GM23338 (cell line): Measurements from ENCODE around the gene EMILIN3.

Source experiments
- CREB1 ChIP-seq: fragments of 250-450 bp; sonication (Bioruptor Pico); IDR thresholded peaks from 2 replicates; pipeline ENCODE4 v1.5.0; 2020; ENCODE audit warnings: low read depth, mild to moderate bottlenecking, moderate library complexity
- CTCF ChIP-seq, 2 experiments: fragments of 200-600 bp in 1 of 2; sonication (generic) in 1 of 2; conservative IDR thresholded peaks; 2 replicates each; pipeline versions ENCODE4 v1.5.1 to v1.6.1; 2016 to 2017; ENCODE audit warnings: antibody characterized with exemption in 2 of 2, low read depth in 2 of 2, mild to moderate bottlenecking in 2 of 2, moderate library complexity in 1 of 2
- EZH2 ChIP-seq: fragments of 200-600 bp; sonication (generic); IDR thresholded peaks from one replicate; pipeline ENCODE4 v1.8.0; 2017; ENCODE audit warnings: antibody characterized with exemption, mild to moderate bottlenecking, low read depth; ENCODE audit not compliant: unreplicated experiment
- EZH2phosphoT487 ChIP-seq: fragments of 200-600 bp; sonication (generic); IDR thresholded peaks from one replicate; pipeline ENCODE4 v1.8.1; 2018; ENCODE audit warnings: antibody characterized with exemption; ENCODE audit not compliant: unreplicated experiment
- JUNB ChIP-seq: IDR thresholded peaks from one replicate; pipeline ENCODE4 v1.6.1; 2016; ENCODE audit warnings: antibody characterized with exemption; ENCODE audit not compliant: unreplicated experiment
- NANOG ChIP-seq: IDR thresholded peaks from 2 replicates; pipeline ENCODE4 v1.6.1; 2016; ENCODE audit warnings: antibody characterized with exemption, borderline replicate concordance
- POLR2AphosphoS5 ChIP-seq: IDR thresholded peaks from 2 replicates; pipeline ENCODE4 v1.6.1; 2016; ENCODE audit warnings: antibody characterized with exemption, low read depth
- REST ChIP-seq: IDR thresholded peaks from one replicate; pipeline ENCODE4 v1.6.1; 2018; ENCODE audit warnings: antibody characterized with exemption; ENCODE audit not compliant: unreplicated experiment
- STAT1 ChIP-seq: IDR thresholded peaks from one replicate; pipeline ENCODE4 v1.6.1; 2016; ENCODE audit warnings: antibody characterized with exemption; ENCODE audit not compliant: unreplicated experiment
- ZNF331 ChIP-seq: fragments of 250-450 bp; sonication (Bioruptor Pico); IDR thresholded peaks from 2 replicates; pipeline ENCODE4 v1.5.0; 2020; ENCODE audit warnings: low read depth, mild to moderate bottlenecking, moderate library complexity
- TF ChIP-seq, protein P1 (sequence below): fragments of 250-450 bp; sonication (Bioruptor Pico); IDR thresholded peaks from 2 replicates; pipeline ENCODE4 v1.5.0; 2020; ENCODE audit warnings: mild to moderate bottlenecking, moderate library complexity
- TF ChIP-seq, protein P2 (sequence below): IDR thresholded peaks from 2 replicates; pipeline ENCODE4 v1.6.1; 2016; ENCODE audit warnings: antibody characterized with exemption

DNA sequence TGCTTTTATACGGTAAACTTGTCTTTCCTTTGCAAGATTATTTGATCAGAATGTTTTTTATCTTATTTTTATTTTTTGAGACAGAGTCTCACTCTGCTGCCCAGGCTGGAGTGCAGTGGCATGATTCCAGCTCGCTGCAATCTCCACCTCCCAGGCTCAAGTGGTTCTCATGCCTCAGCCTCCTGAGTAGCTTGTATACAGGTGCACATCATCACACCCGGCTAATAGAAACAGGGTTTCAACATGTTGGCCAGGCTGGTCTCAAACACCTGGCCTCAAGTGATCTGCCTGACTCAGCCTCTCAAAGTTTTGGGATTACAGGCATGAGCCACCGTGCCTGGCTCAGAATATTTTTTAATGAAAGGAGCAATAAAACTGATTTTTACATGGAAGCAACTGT lies 34.9 kb downstream of the EMILIN3 start:
- TF ChIP-seq CTCF (conservative IDR thresholded peaks at IDR 0.05; ENCODE audit: low read depth in 2 of 2) (no peak), POLR2AphosphoS5 (no peak), EZH2 (no peak), EZH2phosphoT487 (no peak), REST (no peak), CREB1 (CRISPR knock-in tag) (no peak), NANOG (no peak), JUNB (no peak), ZNF331 (no peak), STAT1 (no peak)
- TF ChIP-seq, protein P1, sequence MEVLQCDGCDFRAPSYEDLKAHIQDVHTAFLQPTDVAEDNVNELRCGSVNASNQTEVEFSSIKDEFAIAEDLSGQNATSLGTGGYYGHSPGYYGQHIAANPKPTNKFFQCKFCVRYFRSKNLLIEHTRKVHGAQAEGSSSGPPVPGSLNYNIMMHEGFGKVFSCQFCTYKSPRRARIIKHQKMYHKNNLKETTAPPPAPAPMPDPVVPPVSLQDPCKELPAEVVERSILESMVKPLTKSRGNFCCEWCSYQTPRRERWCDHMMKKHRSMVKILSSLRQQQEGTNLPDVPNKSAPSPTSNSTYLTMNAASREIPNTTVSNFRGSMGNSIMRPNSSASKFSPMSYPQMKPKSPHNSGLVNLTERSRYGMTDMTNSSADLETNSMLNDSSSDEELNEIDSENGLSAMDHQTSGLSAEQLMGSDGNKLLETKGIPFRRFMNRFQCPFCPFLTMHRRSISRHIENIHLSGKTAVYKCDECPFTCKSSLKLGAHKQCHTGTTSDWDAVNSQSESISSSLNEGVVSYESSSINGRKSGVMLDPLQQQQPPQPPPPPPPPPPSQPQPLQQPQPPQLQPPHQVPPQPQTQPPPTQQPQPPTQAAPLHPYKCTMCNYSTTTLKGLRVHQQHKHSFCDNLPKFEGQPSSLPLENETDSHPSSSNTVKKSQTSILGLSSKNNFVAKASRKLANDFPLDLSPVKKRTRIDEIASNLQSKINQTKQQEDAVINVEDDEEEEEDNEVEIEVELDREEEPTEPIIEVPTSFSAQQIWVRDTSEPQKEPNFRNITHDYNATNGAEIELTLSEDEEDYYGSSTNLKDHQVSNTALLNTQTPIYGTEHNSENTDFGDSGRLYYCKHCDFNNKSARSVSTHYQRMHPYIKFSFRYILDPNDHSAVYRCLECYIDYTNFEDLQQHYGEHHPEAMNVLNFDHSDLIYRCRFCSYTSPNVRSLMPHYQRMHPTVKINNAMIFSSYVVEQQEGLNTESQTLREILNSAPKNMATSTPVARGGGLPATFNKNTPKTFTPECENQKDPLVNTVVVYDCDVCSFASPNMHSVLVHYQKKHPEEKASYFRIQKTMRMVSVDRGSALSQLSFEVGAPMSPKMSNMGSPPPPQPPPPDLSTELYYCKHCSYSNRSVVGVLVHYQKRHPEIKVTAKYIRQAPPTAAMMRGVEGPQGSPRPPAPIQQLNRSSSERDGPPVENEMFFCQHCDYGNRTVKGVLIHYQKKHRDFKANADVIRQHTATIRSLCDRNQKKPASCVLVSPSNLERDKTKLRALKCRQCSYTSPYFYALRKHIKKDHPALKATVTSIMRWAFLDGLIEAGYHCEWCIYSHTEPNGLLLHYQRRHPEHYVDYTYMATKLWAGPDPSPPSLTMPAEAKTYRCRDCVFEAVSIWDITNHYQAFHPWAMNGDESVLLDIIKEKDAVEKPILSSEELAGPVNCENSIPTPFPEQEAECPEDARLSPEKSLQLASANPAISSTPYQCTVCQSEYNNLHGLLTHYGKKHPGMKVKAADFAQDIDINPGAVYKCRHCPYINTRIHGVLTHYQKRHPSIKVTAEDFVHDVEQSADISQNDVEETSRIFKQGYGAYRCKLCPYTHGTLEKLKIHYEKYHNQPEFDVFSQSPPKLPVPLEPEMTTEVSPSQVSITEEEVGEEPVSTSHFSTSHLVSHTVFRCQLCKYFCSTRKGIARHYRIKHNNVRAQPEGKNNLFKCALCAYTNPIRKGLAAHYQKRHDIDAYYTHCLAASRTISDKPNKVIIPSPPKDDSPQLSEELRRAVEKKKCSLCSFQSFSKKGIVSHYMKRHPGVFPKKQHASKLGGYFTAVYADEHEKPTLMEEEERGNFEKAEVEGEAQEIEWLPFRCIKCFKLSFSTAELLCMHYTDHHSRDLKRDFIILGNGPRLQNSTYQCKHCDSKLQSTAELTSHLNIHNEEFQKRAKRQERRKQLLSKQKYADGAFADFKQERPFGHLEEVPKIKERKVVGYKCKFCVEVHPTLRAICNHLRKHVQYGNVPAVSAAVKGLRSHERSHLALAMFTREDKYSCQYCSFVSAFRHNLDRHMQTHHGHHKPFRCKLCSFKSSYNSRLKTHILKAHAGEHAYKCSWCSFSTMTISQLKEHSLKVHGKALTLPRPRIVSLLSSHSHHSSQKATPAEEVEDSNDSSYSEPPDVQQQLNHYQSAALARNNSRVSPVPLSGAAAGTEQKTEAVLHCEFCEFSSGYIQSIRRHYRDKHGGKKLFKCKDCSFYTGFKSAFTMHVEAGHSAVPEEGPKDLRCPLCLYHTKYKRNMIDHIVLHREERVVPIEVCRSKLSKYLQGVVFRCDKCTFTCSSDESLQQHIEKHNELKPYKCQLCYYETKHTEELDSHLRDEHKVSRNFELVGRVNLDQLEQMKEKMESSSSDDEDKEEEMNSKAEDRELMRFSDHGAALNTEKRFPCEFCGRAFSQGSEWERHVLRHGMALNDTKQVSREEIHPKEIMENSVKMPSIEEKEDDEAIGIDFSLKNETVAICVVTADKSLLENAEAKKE (CRISPR knock-in tag): no peak
- TF ChIP-seq, protein P2, sequence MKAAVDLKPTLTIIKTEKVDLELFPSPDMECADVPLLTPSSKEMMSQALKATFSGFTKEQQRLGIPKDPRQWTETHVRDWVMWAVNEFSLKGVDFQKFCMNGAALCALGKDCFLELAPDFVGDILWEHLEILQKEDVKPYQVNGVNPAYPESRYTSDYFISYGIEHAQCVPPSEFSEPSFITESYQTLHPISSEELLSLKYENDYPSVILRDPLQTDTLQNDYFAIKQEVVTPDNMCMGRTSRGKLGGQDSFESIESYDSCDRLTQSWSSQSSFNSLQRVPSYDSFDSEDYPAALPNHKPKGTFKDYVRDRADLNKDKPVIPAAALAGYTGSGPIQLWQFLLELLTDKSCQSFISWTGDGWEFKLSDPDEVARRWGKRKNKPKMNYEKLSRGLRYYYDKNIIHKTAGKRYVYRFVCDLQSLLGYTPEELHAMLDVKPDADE: no peak
